Dermis blood vessel endothelial cell (primary cell): Measurements from ENCODE around the gene MOB3B. TPM values are rescaled to one million over a fixed set of nuclear protein-coding genes. Genes with fewer than 3 reads are reported as not detected.

ENCODE experiments used
- DNase-seq: peaks from one replicate; pipeline ENCODE4 v3.0.0; 2010
- total RNA-seq: library from RNA; depleted of rRNA; stranded (reverse); fragments of >200 nt; gene quantifications from 2 replicates; pipeline ENCODE4 v1.2.3, GENCODE V29; 2014

Gene MOB3B
- total RNA-seq, 1 donor from 2014 or later = 0.85 TPM

GRCh38 chr9:27333241-27334052 lies 196.2 kb downstream of the MOB3B start:
- peak; percentile 82 for DNase-seq

GRCh38 chr9:27331393-27331792 lies 198.2 kb downstream of the MOB3B start:
- no peak for DNase-seq

GRCh38 chr9:27329291-27329690 lies 200.3 kb downstream of the MOB3B start:
- DNase-seq = no peak

DNA sequence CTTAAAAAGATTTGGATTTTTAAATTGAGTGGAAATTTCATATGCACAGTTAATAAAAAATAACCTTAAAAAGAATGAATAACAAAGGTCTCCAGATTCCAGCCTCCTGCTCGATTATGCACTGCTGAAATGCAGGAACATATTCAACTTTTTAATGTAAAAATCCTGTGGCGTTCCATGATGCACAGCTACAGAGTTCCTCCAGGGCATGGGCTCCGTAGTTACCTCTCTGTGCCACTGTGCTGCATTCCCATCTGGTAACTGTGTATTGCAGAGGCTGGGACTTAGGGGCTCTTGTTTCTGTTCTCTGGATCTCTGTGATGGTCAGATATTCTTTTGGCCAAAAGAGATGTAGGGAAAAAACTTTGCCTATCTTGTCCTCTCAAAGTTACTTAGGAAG lies 201.1 kb downstream of the MOB3B start:
- DNase-seq = no peak

GRCh38 chr9:27311184-27311583 lies 218.4 kb downstream of the MOB3B start:
- no peak for DNase-seq

DNA sequence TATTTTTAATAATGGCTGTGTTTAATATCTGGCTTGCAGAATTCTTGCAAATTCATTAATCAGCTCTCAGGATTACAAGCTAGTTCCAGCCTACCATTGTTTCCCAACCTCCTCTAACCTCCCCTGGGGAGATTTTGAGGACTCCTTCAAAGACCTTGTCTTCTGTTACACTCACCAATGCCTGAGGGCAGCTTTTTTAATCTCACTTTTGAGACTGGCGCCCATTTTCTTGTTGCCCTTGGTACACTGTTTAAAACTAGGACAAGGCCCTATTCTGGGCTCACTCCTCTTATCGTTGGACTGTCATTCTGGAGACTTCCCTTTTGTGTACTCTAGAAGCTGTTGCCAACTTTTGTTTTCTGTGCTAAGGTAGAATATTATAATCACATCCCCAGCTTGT lies 219.0 kb downstream of the MOB3B start:
- no peak for DNase-seq

DNA sequence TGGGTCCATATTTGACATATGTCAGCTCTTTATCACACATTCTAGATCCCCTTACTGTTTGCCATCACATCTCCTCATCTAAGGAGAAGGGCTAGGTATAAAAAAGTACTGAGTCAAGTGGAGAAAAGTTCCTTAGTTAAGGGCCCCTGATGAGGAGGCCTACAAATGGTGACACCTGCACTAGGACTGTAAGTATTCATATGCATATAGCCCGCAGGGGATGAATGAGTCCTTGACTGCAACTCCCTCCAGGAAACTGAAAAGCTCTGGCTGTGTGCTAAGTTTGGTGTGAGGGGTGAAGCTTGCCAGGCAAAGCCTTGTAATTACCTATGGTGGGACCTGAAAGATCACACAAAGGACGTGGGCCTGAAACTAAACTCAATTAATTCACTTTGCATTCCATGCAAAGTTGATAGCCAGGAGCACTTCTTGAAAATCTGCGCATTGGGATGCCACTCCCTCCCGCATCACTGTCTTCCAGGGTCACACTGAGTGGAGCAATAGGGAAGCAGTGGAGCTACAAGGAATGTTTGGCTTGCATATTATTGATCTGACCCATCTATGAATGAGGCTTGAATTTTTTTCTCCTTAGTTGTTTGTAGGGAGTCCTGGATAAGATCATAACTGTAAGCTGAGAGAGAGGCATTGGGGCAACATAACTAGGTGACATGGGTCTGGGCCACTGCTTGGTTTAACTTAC lies 220.8 kb downstream of the MOB3B start:
- no peak for DNase-seq

GRCh38 chr9:27304521-27304920 lies 225.1 kb downstream of the MOB3B start:
- no peak for DNase-seq

- no peak for DNase-seq
These were observed 226.4 kb downstream of the MOB3B start for GRCh38 chr9:27303219-27303618.

GRCh38 chr9:27297050-27297449 lies 232.6 kb downstream of the MOB3B start, which contains the start of gene EQTN:
TSS of gene EQTN (minus strand) at chr9:27297150. CDS start at chr9:27297055, 95 bp downstream.
- no peak for DNase-seq

GRCh38 chr9:27293996-27294395 lies 235.6 kb downstream of the MOB3B start:
- no peak for DNase-seq

GRCh38 chr9:27292659-27293405 lies 236.8 kb downstream of the MOB3B start:
- no peak for DNase-seq

DNA sequence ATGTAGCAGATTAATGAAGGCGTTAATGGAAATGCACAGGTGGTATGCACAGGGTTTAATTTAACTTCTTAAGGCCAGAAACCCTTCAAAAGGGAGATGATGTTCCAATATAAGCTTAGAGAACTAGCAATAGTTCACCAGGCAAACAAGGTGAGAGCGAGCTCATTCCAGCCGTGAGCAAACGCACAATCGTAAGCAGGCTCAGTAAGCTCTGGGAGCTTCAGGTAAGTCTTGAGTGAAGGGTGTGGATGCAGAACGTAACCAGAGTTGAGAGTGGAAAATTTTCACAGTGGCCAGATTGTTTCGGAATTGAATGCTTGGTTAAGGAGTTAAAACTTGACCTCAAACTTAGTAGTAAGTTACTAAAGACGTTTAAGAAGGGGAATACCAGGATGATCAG lies 238.3 kb downstream of the MOB3B start:
- DNase-seq = no peak

GRCh38 chr9:27282269-27282668 lies 247.3 kb downstream of the MOB3B start:
- no peak for DNase-seq

- peak; percentile 38 for DNase-seq
These were observed 248.8 kb downstream of the MOB3B start for GRCh38 chr9:27280860-27281259.

GRCh38 chr9:27280249-27280648 lies 249.4 kb downstream of the MOB3B start:
- no peak for DNase-seq

GRCh38 chr9:27279611-27280010 lies 250.0 kb downstream of the MOB3B start:
- DNase-seq = no peak

GRCh38 chr9:27278374-27278773 lies 251.2 kb downstream of the MOB3B start:
- no peak for DNase-seq

DNA sequence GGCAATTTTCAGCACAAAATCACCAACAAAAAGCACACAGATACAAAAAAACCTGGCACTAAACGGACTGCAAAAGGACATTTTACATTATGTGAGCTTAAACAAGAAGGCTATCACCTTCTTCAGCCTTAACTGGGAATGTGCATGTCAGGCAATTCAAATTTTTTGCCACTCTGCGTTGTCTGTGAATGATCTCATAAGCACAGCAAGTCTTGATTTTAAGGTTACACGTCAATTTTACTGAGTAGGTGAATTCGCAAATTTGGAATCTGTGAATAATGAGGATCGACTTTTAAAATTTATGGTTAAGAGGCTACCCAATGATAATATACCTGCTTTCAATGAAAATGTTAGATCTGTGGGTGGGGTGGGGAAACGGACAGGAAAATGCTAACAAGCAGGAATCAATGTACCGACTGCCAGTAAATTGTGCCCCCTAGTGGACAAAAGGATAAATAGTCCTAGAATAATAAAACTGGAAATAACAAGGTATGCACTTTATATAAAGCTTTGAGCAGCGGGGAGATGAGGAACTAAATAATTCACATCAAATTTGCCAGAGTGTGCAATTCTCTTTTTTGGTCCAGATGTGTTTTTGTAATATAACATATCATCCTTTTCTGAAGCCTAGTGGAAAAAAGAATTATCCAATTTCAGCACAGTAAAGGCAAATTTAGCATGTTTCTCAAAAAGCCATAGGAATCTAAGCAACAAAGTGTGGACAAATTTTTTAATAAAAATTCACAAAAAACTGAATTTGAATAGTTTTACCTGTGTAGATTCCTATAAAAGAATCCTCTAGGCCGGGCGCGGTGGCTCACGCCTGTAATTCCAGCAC lies 253.2 kb downstream of the MOB3B start:
- DNase-seq = peak; percentile 80
